ENCODE results near the gene C1D.

- TF ChIP-seq CTCF (conservative IDR thresholded peaks at IDR 0.05; ENCODE audit: low read length) (no peak), EZH2phosphoT487 (IDR thresholded peaks at IDR 0.05; ENCODE audit: borderline replicate concordance) (no peak)
These were observed 40.4 kb upstream of the C1D start for GRCh38 chr2:68103030-68103708.
